GM23338 (cell line): Measurements from ENCODE around the gene ARHGAP9.

ENCODE experiments used
- EZH2 ChIP-seq: fragments of 200-600 bp; sonication (generic); IDR thresholded peaks from one replicate; pipeline ENCODE4 v1.8.0; 2017; ENCODE audit warnings: antibody characterized with exemption, mild to moderate bottlenecking, low read depth; ENCODE audit not compliant: unreplicated experiment
- EZH2phosphoT487 ChIP-seq: fragments of 200-600 bp; sonication (generic); IDR thresholded peaks from one replicate; pipeline ENCODE4 v1.8.1; 2018; ENCODE audit warnings: antibody characterized with exemption; ENCODE audit not compliant: unreplicated experiment
- POLR2AphosphoS5 ChIP-seq: IDR thresholded peaks from 2 replicates; pipeline ENCODE4 v1.6.1; 2016; ENCODE audit warnings: antibody characterized with exemption, low read depth
- TF ChIP-seq, protein P1 (sequence below), 2 experiments: fragments of 200-600 bp in 1 of 2; sonication (generic) in 1 of 2; conservative IDR thresholded peaks; 2 replicates each; pipeline versions ENCODE4 v1.5.1 to v1.6.1; 2016 to 2017; ENCODE audit warnings: antibody characterized with exemption in 2 of 2, low read depth in 2 of 2, mild to moderate bottlenecking in 2 of 2, moderate library complexity in 1 of 2

DNA sequence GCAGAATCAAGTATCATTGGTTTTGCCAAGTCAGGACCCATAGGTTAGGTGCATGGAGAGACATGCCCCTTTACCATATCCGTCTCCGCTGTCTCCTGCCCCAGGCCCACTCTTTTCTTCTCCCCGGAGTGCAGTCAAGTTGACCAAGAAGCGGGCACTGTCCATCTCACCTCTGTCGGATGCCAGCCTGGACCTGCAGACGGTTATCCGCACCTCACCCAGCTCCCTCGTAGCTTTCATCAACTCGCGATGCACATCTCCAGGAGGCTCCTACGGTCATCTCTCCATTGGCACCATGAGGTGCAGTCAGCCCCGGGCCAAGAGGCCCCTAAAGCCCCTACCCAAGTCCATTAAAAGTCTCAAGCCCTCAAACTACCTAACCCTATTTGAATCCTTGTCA lies 15.1 kb downstream of the ARHGAP9 start:
- TF ChIP-seq EZH2 (no peak), POLR2AphosphoS5 (no peak), EZH2phosphoT487 (no peak)
- TF ChIP-seq, protein P1, sequence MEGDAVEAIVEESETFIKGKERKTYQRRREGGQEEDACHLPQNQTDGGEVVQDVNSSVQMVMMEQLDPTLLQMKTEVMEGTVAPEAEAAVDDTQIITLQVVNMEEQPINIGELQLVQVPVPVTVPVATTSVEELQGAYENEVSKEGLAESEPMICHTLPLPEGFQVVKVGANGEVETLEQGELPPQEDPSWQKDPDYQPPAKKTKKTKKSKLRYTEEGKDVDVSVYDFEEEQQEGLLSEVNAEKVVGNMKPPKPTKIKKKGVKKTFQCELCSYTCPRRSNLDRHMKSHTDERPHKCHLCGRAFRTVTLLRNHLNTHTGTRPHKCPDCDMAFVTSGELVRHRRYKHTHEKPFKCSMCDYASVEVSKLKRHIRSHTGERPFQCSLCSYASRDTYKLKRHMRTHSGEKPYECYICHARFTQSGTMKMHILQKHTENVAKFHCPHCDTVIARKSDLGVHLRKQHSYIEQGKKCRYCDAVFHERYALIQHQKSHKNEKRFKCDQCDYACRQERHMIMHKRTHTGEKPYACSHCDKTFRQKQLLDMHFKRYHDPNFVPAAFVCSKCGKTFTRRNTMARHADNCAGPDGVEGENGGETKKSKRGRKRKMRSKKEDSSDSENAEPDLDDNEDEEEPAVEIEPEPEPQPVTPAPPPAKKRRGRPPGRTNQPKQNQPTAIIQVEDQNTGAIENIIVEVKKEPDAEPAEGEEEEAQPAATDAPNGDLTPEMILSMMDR (conservative IDR thresholded peaks at IDR 0.05; ENCODE audit: low read depth in 2 of 2): no peak
